HFF-Myc (cell line): Measurements from ENCODE around the gene SSC5D.

Experiments used
- DNase-seq: peaks from one replicate; pipeline ENCODE4 v3.0.0-alpha.2; 2011; ENCODE audit warnings: low read depth; ENCODE audit errors: extremely low read depth
- H3K4me3 ChIP-seq: replicated peaks from 2 replicates; pipeline ENCODE4 v1.5.1; 2011; ENCODE audit warnings: low read depth, mild to moderate bottlenecking, control low read depth, low read length
- TF ChIP-seq, protein P1 (sequence below): IDR thresholded peaks from 2 replicates; pipeline ENCODE4 v1.5.1; 2012; ENCODE audit warnings: mild to moderate bottlenecking, low read depth, low read length, control low read depth; ENCODE audit errors: missing control alignments

The SSC5D gene

DNA sequence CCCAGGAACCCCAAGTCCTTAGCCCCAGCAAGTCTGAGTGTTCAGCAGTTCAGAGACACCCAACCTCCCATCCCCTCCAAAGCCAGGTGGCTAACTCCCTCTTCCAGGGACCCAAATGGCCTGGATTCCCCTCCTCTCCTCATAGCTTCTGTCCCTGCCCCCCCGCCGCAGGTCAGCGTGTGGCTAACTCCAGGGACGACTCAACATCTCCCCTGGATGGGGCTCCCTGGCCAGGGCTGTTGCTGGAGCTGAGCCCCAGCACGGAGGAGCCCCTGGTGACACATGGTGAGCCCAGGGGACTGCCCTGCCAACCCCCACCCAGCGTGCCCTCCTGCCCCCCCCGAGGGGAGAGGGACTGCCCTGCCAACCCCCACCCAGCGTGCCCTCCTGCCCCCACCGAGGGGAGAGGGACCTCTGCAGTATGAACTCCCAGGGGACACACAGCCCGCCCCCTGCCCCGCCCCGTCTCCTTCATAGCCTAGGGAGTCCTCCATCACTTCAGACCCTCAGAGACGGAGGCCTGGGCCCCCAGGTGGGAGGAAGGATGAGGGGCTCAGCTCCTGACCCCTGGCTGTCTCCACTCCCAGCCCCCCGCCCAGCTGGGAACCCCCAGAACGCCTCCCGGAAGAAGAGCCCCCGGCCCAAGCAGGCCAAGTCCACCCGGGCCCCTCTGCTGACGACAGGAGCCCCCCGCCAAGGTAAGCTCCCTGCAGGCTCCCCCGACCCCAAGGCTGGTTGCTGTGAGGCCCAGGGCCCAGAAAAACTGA, 1.7 kb downstream of the SSC5D start:
- no peak for DNase-seq
- H3K4me3 ChIP-seq, result no peak overlapping the region
- TF ChIP-seq, protein P1, sequence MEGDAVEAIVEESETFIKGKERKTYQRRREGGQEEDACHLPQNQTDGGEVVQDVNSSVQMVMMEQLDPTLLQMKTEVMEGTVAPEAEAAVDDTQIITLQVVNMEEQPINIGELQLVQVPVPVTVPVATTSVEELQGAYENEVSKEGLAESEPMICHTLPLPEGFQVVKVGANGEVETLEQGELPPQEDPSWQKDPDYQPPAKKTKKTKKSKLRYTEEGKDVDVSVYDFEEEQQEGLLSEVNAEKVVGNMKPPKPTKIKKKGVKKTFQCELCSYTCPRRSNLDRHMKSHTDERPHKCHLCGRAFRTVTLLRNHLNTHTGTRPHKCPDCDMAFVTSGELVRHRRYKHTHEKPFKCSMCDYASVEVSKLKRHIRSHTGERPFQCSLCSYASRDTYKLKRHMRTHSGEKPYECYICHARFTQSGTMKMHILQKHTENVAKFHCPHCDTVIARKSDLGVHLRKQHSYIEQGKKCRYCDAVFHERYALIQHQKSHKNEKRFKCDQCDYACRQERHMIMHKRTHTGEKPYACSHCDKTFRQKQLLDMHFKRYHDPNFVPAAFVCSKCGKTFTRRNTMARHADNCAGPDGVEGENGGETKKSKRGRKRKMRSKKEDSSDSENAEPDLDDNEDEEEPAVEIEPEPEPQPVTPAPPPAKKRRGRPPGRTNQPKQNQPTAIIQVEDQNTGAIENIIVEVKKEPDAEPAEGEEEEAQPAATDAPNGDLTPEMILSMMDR, result no peak

DNA sequence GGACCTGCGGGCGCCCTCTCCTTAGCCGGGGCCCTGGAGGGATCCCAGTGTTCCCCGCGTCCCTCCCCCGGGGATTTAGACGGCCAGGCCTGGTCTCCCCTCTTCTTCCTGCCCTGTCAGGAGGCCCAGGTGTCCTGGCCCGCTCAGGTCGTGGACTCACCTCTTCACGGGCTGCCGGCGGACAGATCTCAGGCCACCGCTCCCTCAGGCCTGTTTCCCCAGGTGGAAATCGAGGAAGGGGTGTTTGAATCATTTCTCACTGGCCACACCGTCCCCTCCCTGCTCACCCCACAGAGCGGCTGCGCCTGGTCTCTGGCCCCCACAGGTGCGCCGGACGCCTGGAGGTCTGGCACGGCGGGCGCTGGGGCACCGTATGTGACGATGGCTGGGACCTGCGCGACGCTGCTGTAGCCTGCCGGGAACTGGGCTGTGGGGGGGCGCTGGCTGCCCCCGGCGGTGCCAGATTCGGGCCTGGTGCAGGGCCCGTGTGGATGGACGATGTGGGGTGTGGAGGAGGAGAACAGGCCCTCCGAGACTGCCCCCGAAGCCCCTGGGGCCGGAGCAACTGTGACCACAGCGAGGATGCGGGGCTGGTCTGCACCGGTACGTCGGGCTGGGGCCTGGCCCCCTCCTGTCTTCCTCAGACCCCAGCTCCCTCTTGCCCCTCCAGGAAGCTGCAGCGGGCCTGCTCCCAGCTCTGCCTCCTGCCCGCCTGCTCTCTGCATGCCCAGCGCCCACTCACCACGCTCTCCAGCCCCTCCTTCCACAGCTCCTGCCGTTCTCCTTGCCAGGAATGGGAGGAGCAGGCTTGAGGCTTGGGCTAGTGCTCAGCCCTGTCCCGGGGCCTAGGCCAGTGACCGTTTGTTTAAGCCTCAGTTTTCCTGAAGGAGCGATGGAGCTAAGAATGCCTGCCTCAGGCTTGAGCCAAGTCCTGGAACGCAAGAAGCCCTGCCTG, 2.5 kb downstream of the SSC5D start:
- TF ChIP-seq, protein P1, result no peak
- no peak overlapping the region for H3K4me3 ChIP-seq
- no peak for DNase-seq

DNA sequence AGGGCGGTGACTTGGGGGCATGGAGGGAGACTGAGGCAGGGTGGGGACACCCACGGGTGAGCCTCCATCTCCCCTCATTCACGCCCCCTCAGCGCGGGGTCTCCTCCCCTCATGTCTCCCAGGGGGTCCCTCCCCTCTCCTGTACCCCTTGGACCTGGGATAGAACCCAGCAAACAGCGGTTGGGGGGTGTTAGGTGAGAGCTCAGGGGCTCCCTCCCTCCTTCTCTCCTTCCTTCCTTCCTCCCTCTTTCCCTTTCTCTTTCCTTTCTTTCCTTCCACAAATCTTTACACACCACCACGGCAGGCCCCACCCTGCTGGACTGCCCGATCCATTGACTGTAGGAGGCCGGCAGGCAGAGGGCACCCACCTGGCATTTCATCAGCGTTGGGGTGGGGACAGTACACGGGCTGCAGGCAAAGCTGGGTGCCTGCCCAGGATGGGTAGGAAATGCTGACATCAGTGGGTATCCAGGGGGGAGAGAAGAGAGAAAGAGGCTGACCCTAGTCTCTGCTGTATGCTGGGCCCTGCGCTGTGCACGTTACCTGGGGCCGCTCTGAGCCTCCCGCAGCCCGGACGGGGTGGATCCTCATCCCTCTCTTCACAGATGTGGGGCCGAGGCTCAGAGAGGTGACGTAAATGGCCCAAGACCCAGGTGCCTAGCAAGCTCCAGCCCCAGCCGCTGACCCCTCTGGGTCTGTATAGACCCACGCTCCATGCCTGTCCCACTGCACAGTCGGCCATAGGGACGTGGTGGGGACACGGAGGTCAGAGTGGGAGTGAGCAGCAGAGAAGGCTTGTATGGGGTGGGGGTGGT, 3.5 kb downstream of the SSC5D start:
- TF ChIP-seq, protein P1, result no peak
- no peak for DNase-seq
- no peak overlapping the region for H3K4me3 ChIP-seq

DNA sequence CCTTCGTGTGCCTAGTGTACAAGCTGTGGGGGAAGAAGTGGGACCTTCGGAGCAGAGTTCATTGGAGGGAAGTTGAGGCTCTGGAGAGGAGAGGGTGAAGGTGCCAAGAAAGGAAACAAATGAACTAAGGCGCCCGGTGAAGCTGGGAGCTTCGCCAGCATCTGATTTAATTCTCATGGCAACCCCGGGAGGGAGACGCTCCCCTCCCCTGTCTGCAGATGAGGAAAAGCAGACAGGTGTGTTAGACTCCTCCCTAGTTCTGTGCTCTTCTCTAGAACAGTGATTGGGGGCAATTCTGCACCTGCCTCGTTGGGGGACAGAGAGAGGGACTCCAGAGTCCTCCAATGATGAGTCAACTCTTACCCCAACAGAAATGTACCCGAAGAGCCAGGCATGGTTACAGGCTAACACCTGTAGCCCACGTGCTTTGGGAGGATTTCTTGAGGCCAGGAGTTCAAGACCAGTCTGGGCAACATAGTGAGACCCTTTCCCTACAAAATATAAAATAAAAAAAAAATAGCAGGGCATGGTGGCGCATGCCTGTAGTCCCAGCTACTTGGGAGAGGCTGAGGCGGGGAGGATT, 4.2 kb downstream of the SSC5D start:
- H3K4me3 ChIP-seq, result no peak overlapping the region
- TF ChIP-seq, protein P1, result no peak
- no peak for DNase-seq

DNA sequence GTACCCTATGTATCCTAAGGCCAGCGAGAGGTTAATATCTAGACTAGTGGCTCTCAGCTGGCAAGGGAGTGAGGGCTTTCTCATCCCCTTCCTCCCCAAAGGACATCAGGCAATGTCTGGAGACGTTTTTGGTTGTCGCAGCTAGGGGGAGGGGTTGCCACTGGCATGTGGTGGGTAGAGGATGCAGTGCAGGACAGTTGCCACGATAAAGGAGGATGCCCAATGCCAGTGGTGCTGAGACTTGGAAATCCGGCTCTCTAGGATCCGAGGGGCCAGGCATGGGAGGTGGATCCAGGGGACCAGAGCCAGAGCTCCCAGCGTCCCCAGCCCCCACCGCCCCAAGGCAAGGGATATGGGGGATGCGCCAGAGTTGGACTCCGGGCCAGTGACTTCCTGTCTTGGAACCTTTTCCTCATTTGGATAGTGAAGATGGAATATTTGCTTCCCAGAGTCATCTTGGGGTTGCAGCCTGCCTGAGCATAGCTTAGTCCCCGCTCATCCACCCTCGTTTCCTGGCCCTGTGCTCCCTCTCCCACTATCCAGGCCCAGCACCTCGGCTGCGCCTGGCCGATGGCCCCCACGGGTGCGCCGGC, 4.9 kb downstream of the SSC5D start:
- TF ChIP-seq, protein P1, result no peak

More for the DNA sequence above, 4.9 kb downstream of the SSC5D start:
- no peak for DNase-seq
- no peak overlapping the region for H3K4me3 ChIP-seq
